HG02943 (cell line): ENCODE results near the gene RUSF1.
"Not testable (repeated sequence)": the region's sequence is repeated elsewhere in the genome, so short reads cannot be mapped to it uniquely, and the experiment has no call there.

ENCODE experiments used
- ATAC-seq: cut with Tn5 transposase; IDR thresholded peaks from one replicate; pipeline ENCODE4 v1.9.1; 2021; ENCODE audit warnings: mild to moderate bottlenecking, low read depth, moderate library complexity; ENCODE audit not compliant: unreplicated experiment

The RUSF1 gene

DNA sequence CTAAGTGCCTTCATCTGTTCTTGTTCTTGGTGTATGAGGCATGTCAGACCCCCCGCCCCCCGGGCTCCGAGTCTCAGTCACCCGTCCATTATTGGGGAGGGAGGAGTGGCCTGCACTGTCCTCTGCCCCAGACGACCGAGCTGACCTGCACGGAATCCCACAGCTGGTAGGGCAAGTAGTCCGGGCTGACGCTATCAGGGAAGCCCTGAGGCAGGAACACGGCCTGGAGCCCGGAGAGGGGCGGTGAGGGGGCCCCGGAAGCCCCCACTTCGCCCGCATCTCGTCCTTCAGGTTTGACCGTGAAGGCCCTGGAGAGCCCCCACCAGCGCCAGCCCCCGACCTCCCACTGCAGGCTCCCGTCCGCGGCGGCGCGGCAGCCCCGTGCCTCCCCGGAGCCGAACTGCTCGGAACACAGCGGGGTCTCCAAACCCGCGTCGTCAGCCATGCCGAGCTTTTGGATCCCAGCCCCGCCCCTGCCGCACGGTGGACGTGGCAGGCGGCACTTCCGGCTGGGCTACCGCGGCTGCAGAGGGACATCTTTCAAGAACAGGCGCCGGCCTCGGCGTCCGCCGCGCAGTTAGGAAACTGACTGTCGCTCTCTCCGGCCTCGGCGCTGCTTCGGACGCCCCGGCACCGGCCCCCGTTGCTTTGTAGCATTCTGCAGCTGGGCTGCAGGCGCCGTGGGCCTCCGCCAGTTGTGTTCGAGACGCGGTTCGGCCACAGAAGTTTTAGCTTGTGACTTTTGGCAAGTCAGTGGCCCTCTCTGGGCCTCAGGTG is at the start of gene RUSF1:
TSS of gene RUSF1 (minus strand) at position 463 of the 777 bp plus-strand sequence. CDS start at position 445, 18 bp downstream.
- peak; percentile 88 for ATAC-seq

DNA sequence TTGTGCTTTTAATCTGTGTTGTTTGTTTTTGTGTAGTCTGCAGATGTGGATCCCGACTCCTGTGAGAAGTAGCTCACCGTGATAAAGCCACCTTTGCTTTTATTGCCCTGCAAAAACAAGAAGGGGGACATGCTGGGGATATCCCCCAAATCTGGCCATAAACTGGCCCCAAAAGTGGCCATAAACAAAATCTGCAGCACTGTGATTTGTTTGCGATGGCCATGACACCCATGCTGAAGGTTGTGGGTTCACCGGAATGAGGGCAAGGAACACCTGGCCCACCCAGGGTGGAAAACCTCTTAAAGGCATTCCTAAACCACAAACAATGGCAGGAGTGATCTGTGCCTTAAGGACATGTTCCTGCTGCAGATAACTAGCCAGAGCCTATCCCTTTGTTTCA is 34.6 kb upstream of the RUSF1 start:
- ATAC-seq = no peak

DNA sequence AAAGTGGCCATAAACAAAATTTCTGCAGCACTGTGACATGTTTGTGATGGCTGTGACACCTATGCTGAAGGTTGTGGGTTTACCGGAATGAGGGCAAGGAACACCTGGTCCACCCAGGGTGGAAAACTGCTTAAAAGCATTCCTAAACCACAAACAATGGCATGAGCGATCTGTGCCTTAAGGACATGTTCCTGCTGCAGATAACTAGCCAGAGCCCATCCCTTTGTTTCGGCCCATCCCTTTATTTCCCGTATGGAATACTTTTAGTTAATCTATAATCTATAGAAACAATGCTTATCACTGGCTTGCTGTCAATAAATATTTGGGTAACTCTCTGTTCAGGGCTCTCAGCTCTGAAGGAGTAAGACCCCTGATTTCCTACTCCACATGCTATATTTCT is 31.6 kb upstream of the RUSF1 start:
- not testable (repeated sequence) for ATAC-seq

DNA sequence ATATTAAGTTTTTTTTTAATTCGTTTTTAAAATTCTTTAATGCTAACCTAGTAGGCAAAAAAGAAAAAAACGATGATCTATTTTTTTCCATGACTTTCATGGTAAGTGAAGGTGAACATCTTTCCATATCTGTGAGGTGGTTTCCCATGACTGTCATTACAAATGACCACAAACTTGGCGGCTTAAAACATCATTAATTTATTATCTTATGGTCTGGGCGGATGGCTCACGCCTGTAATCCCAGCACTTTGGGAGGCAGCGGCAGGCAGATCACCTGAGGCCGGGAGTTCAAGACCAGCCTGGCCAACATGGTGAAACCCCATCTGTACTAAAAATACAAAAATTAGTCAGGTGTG is 30.0 kb upstream of the RUSF1 start:
- ATAC-seq = not testable (repeated sequence)

DNA sequence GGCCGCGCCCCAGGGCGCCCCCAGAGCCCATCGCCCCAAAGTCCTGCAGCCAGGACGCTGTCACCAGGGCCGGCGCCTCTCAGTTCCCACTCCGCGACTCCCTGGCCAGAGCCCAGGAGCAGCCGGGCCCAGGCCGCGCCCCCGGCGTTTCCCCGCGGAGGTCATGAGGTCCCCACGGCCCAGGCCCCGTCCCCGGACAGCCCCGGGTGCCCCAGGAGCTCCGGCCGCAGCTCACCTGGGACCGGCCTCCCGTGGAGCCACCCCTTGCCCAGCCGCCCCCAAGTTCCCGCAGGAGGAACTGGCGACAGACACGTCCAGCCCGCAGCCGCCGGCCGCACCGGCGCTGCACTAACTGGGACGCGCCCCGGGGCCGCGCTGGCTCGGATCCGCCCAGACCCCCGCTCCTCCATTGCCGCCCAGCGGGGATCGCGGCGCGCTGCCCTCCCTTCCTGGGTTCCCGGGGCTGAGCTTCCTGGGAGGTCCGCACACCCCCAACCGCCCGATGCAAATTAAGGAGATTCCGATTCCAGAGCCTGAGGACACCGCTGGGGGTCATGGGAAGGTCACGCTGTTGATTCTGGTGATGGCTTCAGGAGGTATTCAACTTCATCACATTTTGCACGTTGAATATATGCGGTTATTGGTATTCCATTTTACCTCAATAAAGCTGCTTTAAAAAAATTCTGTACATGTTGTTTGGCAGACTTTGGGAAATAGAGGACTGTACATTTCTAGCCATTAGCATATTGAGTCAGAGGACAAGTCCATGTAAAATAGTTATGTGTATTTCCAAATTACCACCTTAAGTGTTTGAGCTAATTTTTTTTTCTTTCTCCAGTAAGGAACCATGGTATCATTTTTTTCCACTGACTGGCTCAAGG is 29.4 kb upstream of the RUSF1 start:
- no peak for ATAC-seq

DNA sequence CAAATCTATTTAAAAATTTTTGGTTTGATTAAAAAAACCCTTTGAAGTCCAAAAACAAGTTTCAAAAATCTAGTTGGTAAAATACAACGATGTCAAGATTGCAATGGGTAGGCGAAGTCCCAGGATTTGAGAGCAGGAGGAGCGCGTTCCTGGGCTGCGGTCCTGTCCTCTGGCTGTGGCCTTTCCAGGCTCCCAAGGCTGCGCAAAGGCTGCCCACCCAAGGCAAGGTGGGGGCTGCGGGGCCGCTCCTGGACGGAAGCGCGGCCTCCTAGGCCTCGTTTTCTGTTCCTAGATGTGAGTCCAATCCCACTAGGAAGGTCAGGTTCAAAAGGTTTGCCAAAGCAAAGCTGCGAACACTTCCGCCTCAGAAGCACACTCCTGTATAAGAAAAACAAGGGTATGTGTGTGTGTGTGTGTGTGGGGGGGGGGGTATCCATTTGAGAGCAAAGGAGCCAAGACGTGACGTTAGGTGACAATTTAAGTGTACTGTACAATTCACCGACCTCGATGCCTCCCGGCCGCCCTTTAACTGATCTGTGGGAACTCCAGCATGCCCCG is 28.7 kb upstream of the RUSF1 start:
- no peak for ATAC-seq

DNA sequence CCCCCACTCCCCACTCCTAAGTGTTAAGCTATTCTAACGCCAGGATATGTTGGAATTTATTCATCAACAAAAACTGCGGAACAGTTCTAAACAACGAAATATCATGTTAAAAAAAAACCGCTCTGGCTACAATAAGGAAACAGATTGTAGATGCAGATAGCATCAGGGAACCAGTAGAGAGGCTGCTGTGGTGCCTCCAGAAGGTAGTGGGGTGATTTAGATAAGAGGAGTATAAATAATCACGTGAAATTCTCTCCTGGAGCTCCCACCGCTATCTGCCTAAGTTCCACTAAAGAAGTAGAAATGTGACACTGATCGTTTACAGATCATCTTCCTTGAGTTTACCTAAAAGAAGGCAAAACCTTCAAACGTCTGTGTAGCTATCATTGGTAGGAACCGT is 27.5 kb upstream of the RUSF1 start:
- ATAC-seq = no peak

DNA sequence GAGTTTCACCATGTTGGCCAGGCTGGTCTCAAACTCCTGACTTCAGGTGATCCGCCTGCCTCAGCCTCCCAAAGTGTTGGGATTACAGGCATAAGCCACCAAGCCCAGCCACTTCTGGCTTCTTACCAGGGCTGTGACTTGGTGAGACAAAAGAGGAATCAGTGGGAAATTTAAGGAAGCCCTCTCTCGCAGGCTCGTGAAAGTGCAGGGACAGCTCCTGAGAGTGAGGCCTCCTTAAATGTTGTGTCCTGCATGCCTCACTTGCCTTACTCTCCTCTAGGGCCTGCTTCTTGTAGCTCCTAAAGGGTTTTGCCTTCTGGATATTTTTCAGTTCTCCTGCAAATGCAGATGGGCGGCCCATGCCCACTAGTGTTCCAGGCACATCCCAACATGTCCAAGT is 24.7 kb upstream of the RUSF1 start:
- ATAC-seq = no peak

DNA sequence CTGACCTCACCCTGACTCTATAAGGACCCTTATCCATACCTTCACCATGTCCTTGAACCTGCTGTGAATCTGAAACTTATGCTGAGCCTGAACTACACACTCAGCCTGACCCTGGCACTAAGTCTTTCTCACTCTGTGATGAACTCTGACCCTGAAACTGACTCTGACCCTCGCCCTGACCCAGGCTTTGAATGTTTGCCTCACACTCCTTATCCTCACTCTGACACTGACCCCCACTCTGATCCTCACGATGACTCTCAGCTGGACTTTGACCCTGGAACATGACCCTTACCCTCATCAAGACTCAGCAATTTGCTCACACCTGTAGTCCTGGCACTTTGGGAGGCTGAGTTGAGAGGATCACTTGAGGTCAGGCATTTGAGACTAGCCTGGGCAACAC is 23.9 kb upstream of the RUSF1 start:
- no peak for ATAC-seq

DNA sequence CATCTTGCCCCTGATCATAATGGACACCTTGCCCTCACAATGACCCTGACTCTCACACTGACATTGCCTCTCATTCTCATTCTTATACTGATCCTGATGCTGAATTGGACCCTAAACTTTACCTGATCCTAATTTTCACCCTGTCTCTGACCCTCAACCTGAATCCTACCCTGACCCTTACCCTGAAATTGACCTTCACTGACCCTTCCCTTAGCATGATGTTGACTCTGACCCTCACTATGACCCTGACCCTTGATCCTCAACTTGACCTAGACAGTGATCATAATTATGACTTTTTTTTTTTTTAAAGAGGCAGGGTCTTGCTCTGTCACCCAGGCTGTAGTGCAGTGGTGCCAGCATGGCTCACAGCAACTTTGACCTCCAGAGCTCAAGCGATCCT is 22.9 kb upstream of the RUSF1 start:
- ATAC-seq = no peak

DNA sequence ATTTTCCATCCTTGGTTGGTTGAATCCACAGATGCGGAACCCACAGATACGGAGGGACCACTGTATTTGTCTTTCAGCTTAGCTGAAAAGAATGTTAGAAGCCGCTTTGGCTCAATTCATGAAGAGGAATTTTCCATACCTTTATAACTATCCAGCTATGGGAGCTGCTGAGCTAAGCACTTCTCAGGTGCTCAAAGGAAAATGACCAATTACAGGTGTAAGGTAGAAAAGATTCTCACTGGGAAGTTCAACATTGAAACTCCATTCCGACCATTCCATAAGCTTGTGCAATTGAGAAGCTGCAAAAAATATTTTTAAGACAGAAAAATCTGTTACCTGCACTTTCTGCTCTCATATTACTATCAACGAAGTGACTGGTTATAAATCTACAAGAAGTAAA is 22.2 kb upstream of the RUSF1 start:
- no peak for ATAC-seq

DNA sequence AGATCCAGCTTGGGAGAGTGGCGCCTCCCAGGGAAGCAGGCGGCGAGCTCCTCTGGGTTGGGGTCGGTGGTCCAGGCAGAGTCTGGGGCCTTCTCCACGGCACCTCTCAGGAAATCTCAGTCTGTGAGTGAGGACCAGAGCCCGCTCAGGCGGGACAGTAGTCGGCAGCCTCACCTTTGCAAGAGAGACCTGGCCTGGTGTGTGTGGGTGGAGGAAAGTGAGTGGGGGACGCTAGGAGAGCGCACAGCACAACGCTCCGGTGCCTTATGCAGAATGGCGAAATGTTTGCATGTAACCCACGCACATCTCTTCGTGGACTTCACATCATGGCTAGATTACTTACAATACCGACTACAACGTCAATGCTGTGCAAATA is 21.7 kb upstream of the RUSF1 start:
- no peak for ATAC-seq

DNA sequence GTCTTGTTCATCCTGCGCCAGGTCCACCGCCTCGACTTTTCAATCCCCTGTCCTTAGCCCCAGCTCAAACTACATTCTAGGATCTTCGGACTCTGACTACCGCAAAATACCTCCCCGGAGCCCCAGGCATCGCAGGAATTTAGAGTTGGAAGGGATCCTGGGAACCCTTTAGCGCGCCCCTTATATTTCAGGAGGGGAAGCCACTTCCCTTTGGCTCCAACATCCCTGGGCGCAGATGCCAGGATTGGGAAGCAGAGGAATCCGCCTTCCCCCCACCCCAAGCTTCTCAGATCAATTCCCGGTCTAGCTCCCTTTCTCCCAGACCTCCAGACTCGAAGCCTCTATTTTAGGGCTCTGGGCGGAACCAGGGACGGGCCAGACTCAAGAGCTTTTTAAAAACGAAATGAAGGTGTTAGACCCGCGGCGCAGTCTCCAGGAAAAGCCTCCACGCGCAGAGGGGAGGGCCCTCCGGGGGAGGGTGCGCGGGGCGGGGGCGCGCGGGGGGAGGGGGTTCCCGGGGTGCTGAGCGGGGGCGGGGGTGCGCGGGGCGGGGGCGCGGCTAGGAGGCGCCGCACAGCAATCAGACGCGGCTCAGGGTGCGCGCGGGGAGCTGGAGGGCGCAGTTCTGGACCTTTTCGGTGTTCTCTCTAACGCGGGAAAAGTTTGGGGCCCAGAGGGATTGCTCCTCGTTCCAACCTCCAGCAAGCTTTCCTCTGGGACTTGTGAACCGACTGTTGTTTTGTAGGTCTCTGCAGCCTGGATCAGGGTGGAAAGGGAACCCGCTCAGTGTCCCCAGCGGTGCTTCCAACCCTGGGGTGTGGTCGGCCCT is 21.1 kb upstream of the RUSF1 start:
- ATAC-seq = no peak

DNA sequence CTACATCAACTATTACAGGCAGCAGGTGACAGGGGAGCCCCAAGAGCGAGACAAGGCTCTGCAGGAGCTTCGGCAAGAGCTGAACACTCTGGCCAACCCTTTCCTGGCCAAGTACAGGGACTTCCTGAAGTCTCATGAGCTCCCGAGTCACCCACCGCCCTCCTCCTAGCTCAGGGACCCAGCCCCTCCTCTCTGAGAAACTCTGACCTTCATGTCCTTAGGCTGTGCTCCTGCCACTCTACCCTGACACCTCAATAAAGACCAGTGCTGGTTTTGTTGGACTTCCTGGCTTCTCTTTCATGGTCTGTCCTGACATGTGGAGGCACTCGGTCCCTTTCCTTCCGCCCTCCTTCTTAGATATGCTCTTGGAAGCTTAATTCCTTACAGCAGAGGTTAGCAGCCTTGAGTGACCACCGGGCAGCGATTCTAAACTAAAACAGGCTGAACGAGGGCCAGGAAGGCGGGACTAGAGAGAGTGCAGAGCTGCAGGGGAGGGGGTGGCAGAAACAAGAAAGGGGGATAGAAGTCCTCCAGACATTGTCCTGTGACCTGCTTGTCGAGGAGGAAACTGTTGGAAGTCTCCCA is 20.4 kb upstream of the RUSF1 start:
- ATAC-seq = no peak

DNA sequence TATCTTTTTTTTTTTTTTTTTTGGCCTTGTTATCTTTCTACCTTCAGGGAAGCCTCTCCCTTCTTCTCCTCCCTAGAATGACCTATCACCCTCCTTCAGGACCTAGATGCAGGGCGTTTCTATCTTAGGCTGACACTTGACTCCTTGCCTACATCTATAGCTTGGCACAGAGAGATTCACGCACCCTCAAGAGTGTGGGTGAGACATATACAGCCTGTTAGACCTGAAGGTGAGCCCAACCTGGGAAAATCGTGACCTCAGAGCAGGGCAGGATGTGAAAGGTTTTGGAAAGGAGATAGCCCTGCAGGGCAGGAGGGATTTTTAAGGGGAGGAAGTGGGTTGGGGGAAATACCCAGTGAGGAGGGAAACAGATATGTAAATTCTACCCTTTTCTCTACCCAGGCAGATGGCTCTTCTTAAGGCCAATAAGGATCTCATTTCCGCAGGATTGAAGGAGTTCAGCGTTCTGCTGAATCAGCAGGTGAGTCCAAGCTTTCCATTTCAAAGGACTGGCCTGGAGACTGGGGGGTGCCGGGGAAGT is 19.6 kb upstream of the RUSF1 start, which contains the start of gene AHSP:
TSS of gene AHSP (plus strand) at position 167 of the 541 bp plus-strand sequence. CDS start at position 407, 240 bp downstream.
- no peak for ATAC-seq

DNA sequence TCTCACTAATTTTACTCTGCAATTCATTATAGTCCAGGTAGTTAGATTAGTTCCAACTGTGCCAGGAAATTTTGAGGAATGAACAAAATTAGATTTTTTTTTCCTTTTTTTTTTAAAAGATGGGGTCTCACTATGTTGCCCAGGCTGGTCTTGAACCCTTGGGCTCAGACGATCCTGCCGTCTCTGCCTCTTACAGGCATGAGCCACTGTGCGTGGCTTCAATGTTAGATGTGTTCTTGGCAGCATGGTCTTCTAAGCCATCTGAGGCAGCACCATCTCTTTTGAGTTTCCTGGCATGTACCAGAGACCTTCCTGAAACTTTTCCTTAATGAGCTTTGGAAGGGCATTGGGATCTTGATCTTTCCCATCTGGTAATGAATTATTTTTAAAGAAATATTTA is 16.9 kb upstream of the RUSF1 start:
- no peak for ATAC-seq

DNA sequence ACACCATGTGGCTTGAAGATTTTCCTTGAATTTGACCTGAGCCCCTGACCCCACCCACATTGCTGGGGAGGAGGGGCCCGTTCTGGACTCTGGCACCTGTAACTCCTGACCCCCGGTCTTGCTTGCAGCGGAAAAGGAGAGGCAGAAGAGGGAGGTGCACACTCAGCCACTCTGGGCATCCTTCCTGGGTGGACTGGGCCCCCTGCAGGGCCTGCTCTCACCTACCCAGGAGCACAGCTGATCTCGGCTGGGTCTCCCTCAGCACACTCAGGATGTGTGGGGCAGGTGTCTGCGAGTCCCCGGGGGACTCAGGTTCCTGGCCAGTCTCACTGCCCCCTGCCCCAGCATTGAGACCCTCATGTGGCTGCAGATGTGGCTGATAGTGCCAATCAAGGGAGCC is 15.6 kb upstream of the RUSF1 start:
- ATAC-seq = not testable (repeated sequence)

DNA sequence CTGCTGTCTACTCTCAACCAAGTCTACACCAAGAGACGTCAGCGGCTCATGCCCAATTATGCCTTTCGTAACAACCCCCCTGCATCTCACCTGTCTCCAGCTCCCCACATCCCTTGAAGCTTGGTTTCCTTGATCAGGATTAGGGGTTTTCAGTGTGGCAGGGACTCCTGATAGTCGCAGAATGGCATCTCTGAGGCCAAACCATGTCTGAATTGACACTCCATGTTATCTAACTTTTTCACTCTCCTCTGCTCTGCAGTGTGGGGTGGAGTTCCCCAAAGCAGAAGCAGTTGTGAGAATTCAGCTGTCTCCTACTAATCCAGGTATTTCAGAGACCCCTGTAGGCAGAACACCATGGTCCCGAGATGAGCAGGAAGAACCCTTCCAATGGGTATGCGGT is 13.9 kb upstream of the RUSF1 start:
- ATAC-seq = no peak

DNA sequence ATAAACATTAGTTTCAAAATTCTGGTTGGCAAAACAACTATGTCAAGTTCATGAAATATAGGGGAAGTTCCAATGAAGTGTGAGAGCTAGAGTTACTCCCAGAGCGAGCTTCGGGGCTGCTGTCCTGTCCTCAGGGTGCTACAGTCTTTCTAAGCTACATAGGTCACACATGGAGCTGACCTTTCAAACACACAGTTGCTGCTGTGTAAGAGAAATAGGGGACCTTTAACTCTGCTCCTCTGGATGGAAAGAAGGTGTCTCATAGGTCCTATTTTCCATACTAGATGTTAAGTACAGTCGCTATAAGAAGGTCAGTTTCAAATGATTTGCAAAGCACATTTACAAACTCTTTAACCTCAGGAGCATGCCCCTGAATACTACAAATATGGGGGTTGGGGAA is 13.2 kb upstream of the RUSF1 start:
- ATAC-seq = no peak
